HG03378 (cell line): Measurements from ENCODE around the gene IL22.

Experiments
- ATAC-seq: cut with Tn5 transposase; IDR thresholded peaks from one replicate; pipeline ENCODE4 v1.9.1; 2021; ENCODE audit warnings: mild to moderate bottlenecking, moderate library complexity; ENCODE audit not compliant: unreplicated experiment

IL22 gene

DNA sequence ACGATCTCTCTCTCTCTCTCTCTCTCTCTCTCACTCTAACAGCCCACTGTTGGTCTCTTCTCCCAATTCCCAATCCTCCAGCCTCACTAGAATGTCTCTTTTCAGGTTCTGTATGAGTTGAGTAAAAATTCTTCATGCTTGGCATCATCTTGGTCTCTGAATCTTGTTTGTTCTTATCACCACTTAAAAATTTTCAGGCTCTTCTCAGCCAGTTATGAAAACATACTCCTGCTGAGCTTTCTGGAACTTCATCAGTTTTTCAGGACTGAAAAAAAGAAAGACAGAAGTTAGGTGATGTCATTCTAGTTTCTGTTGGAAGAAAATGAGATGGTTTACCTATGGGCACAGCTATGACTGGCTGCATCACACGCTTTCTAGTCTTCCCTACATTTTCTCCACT lies 11.5 kb upstream of the IL22 start:
- no peak for ATAC-seq

DNA sequence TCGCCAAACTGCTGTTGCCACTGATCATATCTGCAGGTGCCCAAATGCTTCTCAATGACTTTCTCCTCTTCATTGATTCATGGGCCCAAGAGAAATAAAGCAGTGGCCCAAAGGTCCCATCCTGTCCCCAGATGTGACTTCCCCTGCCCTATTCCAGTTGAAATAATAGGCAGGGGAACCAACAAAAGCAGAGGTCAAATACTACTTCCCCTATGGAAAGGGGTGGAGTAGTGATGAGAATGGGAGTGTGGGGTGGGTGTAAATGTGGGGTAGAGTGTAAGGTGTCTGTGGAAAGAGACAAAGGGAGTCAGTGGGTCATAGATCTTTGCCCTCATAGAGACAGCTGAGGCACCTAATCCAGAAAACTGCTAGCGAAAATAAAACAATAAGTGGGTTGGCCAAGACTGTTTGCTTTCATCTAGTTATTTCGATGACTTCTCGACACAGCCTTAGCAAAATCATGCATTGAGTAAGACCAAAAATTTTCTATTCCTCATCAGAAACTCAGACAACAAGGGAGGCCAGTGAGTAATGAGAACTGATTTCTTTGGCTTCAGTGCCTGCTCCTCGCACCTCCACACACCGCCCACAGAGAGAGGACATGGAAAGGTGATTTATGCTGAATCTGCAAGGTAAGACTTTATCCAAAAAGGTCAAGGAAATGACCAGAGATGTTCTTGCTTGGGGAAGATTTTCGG lies 10.9 kb upstream of the IL22 start:
- ATAC-seq, result no peak

DNA sequence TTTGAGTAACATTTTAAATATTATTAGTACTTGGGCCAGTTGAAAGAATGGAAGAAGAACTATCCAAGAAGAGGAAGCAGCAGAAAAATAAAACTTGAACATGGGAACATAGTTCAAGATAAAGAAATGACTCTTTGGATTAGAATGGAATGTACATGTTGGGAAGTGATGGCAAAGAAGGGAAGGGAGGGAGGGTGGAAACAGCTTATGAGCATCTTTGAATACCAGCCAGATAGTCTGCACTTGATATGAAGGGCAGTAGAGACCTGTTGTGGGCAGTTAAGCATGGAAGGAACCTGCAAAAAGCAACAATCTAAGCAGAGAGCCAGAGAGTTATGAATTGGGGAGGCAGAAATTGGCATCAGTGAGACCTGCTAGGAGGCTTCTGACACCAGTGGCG lies 10.0 kb upstream of the IL22 start:
- ATAC-seq, result no peak

DNA sequence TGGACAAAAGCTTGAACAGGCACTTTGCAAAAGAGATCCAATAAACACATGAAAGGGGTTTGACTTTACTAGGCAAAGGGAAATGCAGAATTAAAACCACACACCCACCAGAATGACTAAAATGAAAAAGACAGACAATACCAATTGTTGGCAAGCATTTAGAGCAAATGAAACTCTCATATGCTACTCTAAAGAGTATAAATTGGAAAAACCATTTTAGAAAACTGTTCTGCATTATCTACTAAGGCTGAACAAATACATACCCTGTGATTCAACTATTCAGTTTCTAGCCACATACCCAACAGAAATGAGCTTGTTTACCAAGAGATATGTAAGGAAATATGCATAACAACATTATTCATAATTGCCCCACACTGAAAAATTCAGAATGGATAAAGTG lies 8.5 kb upstream of the IL22 start:
- no peak for ATAC-seq

DNA sequence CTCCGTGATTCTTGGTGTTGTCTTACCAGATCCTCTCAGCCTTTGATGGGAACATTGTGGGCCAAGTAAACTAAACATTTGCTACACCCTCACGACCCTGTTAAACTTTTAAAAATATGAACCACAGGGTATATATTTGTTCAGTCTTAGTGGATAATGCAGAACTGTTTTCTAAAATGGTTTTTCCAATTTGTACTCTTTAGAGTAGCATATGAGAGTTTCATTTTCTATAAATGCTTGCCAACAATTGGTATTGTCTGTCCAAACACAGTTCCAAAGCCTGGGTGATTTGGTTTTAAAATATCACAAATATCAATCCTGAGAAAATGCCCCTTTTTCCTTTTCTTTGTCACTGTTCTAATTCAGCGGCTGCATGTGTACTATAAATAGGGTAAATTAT lies 6.7 kb upstream of the IL22 start:
- ATAC-seq, result no peak

DNA sequence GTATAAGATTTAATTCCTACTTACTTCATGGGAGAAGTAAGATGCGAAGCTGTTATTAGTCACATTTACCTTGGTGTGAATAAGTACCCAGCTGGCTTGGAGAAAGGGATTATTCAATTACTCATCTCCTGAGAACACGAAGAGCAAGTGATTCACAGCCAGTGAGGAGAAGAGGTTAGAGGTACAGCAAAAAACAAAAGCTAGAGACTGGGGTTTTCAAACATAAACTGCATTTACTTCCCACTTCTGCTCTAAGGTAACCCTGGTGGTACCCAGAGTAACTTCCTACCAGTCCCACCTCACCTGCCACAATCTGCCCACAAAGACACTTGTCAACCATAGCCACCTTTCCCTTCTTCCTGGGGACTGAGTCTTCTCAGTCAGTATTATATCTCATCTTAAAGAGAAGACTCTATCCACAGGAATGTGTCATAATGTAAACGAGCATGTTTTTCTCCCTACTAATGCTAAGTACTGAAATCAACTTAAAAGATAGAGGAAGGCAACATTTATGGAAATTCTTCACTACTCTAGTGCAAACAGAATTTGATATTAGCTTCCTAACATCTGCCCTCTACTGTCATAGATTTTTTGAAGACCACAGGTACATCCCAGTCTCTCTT lies 6.0 kb upstream of the IL22 start:
- ATAC-seq, result no peak

DNA sequence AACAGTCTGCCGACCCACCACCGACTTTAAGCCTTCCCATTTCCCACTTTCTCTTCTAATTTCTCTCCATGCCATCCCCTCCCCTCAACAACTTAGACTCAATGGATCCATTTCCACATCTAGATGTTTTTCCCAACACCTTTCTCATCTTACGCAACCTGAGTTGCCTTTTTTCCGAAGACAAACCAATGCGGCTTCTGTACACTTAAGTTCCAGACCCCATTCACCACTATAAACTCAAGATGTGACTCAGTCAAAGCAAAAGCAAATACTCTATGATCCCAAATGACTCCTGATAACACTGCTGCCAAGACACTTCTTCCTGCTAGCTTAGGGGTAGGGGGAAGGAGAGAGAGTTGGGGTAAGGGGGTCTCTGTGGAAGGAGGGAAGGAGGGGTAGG lies 1.3 kb downstream of the IL22 start:
- ATAC-seq, result no peak

DNA sequence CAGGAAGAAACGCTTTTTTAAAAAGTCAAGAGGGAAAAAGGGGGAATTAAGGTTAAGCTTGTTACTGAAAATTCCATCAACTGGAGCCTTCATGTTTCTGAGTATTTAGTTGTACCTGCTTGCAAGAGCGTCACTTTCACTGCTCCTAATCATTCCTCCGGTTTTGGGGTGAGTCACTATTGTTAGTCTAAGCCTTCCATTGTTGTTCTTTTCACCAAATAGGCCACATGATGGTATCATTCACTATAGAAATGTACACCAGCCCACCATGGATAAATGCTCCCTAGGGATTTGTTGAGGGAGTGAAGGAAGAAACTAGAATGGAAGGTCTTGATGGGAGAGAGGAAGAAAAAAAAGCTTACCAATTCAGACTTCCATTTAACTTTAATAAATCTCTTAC lies 3.0 kb downstream of the IL22 start:
- no peak for ATAC-seq

DNA sequence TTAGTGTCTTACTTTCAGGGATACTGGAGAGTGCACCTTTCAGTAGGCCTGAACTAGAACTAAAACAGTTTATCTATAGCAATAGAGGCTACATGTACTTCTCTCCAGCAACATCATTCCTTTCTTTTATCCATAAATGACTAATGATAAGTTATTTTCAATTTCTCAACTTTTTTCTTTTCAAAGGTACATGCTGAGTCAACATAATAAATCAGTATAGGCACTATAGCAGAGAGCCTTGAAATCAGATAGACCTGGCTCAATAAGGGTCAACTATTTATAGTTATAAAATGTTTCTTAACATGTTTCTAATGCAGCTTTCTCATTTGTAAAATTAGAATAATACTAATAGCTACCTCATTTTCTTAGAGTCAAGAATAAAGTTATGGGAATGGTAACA lies 5.6 kb downstream of the IL22 start:
- no peak for ATAC-seq

DNA sequence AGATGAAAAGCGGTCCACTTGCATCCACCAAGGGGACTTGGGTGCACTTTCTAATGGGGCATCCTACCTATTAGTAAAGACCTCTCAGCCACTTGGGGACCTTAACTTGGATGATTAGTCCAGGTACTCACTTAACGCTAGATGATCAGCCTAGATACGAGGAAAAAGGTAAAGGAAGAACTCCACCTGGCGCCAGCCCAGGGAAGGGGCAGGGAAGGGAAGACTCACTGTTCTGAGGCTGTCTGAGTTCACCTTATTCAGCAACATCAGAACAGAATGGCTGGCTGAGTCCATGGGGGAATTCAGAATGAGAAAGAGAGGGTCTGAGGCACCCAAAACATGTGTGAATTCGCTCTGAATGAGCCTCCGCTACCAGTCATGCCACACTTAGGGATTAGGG lies 7.1 kb downstream of the IL22 start:
- ATAC-seq, result no peak

DNA sequence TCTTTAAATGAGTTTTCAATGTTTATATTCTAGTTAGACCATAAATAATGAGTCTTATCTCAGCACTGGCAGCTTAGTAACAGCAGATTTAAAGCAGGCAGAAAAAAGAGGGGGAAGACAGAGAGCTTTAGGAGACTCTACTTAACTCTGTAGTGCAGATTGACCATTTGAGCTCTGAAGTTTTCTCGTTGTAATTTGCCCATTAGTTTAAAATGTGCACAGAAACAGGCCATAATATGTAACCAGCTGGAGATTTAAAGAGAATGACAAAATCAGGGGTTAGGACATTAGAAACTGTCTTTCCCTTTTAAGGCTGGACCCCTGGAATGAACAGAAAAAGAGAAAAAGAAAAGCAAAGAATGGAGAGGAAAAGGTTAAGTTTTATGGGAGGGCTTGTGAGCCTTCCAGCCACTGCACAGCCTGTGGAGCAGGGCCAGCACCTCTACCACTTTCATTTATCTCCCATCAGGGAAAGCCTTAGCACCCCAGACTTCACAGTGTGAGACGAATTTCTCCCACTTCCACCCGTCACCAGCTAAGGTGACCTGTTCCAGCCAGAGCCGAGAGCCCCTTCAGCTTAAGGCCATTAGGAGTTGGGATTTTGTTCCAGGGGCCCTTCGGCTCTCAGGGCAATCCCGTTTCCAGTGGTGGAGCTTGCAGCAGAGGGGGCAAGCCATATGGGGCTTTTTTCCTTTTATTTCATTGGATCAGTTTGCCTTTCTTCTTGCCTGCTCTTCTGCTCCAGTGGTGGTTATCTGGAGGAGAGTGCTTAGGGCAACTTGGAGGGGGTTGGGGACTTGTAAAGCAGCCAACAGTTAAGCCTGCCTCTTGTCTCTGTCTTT lies 8.0 kb downstream of the IL22 start:
- ATAC-seq, result no peak

DNA sequence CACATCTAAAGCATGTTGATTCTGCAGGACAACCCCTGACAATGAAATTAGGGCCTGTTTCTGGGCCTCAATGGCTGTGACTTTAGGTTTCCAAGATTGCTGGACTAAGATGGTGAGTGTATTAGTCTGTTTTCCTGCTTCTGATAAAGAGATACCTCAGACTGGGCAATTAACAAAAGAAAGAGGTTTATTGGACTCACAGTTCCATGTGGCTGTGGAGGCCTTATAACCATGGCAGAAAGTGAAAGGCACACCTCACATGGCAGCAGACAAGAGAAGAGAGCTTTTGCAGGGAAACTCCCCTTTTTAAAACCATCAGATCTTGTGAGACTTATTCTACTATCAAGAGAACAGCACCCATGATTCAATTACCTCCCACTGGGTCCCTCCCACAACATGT lies 10.6 kb downstream of the IL22 start:
- ATAC-seq, result no peak

DNA sequence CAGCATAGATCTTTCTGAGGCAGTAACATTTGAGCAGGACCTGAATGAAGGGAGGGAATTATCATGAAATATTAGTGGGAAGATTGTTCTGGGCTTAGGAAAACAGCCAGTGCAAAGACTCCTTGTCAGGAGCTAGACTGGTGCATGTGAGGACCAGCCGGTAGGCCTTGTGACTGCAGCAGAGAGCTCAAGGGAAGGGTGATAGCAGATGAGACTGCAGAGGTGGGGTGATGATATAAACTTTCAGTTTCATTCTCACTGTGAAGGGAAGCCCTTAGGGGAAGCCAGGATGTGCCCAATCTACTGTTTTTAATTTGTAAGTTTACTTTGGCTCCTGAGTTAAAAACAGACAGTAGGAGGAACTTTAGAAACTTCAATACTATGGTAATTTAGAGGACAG lies 12.4 kb downstream of the IL22 start:
- ATAC-seq, result peak; percentile 99

DNA sequence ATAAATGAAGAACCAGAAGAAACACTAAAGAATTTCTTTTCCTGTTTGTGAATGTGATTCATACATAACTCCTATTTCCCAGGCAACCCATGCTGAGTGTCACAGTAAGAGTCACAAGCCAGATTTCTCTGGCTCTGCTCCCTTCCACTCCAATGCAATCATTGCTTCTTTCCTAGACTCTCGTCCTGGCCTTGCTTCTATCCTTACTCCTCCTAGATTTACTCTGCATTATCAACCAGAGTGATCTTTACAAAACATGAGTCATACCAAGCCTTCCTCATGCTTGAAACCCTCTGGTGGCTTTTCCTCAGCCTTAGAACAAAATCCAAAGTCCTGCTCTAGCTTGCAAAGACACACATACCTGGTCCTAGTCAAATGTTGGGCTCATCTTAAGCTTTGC lies 13.3 kb downstream of the IL22 start:
- no peak for ATAC-seq

DNA sequence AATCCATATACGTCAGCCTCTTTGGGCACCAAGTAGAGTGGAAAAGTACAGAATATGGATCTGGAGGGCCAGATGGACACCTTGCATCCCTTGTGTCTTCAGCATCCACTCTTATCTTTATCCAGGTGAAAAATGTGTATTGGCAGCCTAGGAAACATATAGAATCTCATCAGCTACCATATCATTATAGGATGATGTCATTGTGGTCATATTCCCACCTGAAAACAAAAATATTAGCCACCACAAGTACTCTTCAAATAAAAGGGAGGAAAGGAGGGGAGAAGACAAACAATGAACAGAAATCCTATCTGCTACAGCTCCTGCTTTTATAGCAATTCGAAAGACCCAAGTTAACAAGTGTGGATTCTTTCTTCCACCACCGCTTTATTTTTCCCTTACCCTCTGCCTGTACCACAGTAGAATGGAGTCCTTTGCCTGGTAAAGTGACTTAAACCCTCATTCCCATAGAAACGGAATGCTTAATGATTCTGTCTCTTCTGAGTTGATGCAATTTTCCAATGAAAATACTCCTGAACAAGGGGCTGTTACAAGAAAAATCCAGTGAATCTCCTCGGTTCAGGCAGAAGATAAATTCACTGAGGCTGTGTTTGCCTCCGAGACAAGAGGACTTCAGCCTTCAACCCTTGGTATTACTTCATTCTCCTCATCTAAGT lies 14.0 kb downstream of the IL22 start:
- ATAC-seq, result no peak

DNA sequence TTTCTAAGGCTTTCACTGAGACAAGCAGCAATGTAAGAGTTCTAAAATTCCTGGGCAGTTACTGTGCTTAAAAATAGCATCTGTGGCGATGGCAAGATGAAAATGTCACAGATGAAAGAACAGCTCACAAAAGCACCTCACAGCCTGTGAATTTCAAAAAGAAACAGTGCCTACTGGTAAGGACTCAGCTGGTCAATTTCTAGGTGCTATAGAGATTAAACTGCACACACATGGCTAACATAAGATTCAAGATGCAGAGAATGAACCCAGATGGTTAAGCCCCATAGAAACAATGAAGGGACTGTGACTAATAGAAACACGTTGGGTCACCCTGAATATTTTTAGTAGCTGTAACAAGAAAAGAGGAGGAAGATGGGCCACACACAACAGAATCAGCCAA lies 15.8 kb downstream of the IL22 start:
- ATAC-seq, result no peak

DNA sequence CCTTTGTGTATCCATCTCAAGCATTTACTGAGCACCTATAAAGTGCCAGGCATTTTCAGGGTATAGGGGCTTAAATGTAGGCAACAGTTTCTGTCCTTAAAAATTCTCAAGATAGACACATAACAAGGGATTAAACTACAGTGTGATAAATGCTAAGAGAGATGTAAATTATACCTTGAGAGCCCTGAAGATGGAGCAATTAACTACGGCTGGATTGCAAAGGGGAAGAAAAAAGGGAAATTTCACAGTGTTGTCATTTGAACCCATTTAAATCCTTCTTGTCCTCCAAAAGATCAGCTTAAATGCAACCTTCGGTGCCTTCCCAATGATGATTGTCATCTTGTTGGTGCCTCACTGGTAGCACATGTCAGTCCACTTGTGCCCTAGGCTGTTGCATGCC lies 16.3 kb downstream of the IL22 start:
- ATAC-seq, result no peak

DNA sequence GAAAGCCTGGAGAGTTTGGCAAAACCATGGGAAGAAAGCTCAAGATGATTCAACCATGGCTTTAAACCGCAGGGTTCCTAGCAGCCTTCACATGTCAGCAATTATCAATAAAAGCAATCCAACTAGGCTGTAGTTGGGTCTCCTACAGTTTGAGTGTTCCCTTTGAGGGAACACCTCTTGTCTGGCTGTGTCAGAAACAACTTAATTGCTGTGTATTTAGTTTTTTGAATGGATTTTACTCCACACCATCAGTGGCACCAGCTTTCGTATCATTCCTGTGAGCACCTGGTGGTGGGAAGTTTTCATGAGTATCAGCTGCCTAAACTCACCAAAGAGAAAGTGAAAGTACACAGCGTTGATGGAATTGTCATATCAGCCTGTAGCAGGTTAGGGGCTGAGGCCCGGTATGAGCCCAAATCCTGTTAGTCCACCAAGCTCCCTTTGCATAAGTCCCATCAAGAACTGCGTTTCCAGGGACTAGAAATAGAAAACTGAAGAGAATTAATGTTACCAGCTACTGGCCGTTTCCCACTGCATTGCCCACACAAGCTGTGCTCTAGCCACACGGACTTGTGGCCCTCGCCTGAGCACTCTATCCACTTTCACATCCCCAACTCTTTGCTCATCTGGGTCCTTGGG lies 16.9 kb downstream of the IL22 start:
- ATAC-seq, result peak; percentile 54

DNA sequence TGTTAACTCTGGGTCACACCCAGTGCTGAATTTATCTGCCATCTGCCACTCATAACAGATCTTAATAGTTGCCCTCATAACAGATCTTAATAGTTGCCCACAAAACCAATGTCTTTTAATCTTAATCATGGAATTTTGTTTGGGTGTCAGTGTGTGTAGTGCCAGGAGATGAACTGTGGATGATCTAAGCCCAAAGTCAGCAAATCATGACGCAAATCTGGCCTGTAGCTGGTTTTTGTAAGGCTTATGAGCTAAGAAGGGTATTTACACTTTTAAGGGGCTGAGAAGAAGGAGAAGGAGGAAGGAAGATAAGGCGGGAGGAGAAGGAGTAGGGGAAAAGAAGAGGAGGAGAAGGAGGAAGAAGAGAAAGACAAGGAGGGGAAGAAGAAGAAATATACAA lies 17.8 kb downstream of the IL22 start:
- ATAC-seq, result no peak

DNA sequence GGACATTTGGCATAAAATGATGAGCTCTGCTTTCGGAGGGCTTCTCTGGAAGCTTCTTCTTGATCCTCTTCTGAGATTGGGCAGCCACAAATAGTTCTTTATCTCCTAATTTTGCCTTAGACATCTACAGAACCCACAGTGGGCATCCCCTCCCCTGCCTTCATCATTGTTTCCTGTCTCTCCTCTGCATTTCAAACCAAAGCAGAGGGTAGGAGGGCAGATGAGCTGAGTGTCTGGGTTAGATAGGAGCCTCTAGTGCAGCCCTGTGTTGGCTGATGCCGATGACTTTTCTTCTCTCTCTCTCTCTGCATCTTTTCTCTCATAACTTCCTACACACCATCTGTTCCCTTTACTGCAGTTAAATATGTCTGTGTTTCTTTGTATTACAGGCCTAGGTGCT lies 19.3 kb downstream of the IL22 start:
- ATAC-seq, result no peak

DNA sequence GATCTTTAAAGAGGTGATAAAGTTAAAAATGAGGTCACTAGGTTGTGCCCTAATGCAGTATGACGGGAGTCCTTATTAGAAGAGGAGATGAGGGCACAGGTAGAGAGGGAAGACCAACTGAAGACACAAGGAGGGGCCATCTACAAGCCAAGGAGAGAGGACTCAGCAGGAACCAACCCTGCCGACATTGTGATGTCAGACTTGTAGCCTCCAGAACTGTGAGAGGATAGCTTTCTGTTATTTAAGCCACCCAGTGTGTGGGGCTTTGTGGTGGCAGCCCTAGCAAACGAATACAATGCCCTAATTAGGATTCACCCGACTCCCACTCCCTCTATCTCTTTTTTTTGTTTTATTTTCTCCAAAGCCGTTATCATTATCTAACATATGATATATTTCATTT lies 19.9 kb downstream of the IL22 start:
- no peak for ATAC-seq
